Erythroblast (primary cell): ENCODE results near the gene TPSG1.
"Not testable (repeated sequence)": the region's sequence is repeated elsewhere in the genome, so short reads cannot be mapped to it uniquely, and the experiment has no call there.

Experiments
- GATA1 ChIP-seq: IDR thresholded peaks from 2 replicates; pipeline ENCODE4 v1.6.1; 2011; ENCODE audit warnings: low read depth, mild to moderate bottlenecking, control low read depth, low read length, moderate library complexity
- POLR2A ChIP-seq: IDR thresholded peaks from 2 replicates; pipeline ENCODE4 v1.6.1; 2011; ENCODE audit warnings: mild to moderate bottlenecking, low read length

- TF ChIP-seq POLR2A, GATA1: not testable (repeated sequence)
Observed at GRCh38 chr16:1240436-1240835, 15.4 kb upstream of the TPSG1 start, which contains the start of gene TPSAB1.
